EL (cell line): ENCODE data around the gene KNCN.
A peak's percentile ranks its signal among the peaks of the same experiment; 100 is the strongest.

Experiments
- DNase-seq: peaks from one replicate; pipeline ENCODE4 v3.0.0-alpha.2; 2016

KNCN gene

GRCh38 chr1:46551597-46552095 lies at the start of gene KNCN:
Gene KNCN (minus strand): TSS chr1:46551647. CDS start chr1:46551215, 432 bp downstream.
- DNase-seq: no peak

GRCh38 chr1:46599059-46599970 lies 47.9 kb upstream of the KNCN start:
- no peak for DNase-seq

GRCh38 chr1:46596846-46597245 lies 45.4 kb upstream of the KNCN start:
- DNase-seq: no peak

GRCh38 chr1:46596036-46596435 lies 44.6 kb upstream of the KNCN start:
- DNase-seq: no peak

- DNase-seq: no peak
Measured at GRCh38 chr1:46595127-46595526, 43.7 kb upstream of the KNCN start.

GRCh38 chr1:46594063-46594462 lies 42.6 kb upstream of the KNCN start:
- DNase-seq: no peak

- DNase-seq: no peak
Measured at GRCh38 chr1:46592823-46593222, 41.4 kb upstream of the KNCN start.

- DNase-seq: no peak
Measured at GRCh38 chr1:46589529-46589928, 38.1 kb upstream of the KNCN start.

GRCh38 chr1:46587069-46587468 lies 35.6 kb upstream of the KNCN start:
- no peak for DNase-seq

GRCh38 chr1:46585312-46585938 lies 34.0 kb upstream of the KNCN start:
- DNase-seq: no peak

- no peak for DNase-seq
Measured at GRCh38 chr1:46583494-46583893, 32.0 kb upstream of the KNCN start.

- DNase-seq: no peak
Measured at GRCh38 chr1:46582972-46583371, 31.5 kb upstream of the KNCN start.

- no peak for DNase-seq
Measured at GRCh38 chr1:46581681-46582455, 30.4 kb upstream of the KNCN start.

GRCh38 chr1:46580140-46580903 lies 28.9 kb upstream of the KNCN start:
- DNase-seq: peak; percentile 6

- DNase-seq: no peak
Measured at GRCh38 chr1:46577671-46578070, 26.2 kb upstream of the KNCN start.

- DNase-seq: no peak
Measured at GRCh38 chr1:46576596-46576995, 25.1 kb upstream of the KNCN start.

GRCh38 chr1:46575778-46576177 lies 24.3 kb upstream of the KNCN start:
- DNase-seq: no peak

GRCh38 chr1:46575300-46575699 lies 23.9 kb upstream of the KNCN start:
- DNase-seq: no peak

GRCh38 chr1:46571691-46572225 lies 20.3 kb upstream of the KNCN start:
- no peak for DNase-seq

- no peak for DNase-seq
Measured at GRCh38 chr1:46569884-46570725, 18.7 kb upstream of the KNCN start.

- DNase-seq: no peak
Measured at GRCh38 chr1:46569116-46569515, 17.7 kb upstream of the KNCN start.
